Ascending aorta (tissue), 2 donors: ENCODE results near the gene ZMAT5. TPM values are rescaled to one million over a fixed set of nuclear protein-coding genes. Genes with fewer than 3 reads are reported as not detected.
A peak's percentile ranks its signal among the peaks of the same experiment; 100 is the strongest.

Experiments
- DNase-seq, 2 donors: peaks; one replicate each; pipeline ENCODE4 v3.0.0-alpha.2; 2019; ENCODE audit warnings: low spot score in 2 of 2
- H3K27ac ChIP-seq, 2 donors: fragments of 200-600 bp; sonication (generic); one replicate each; pipeline ENCODE4 v1.5.1; 2016 to 2017; ENCODE audit warnings: mild to moderate bottlenecking in 1 of 2
- H3K27me3 ChIP-seq: fragments of 200-600 bp; sonication (generic); one replicate; pipeline ENCODE4 v1.5.1; 2017
- H3K36me3 ChIP-seq, 2 donors: fragments of 200-600 bp; sonication (generic); one replicate each; pipeline ENCODE4 v1.5.1; 2016
- H3K4me1 ChIP-seq, 2 donors: fragments of 200-600 bp; sonication (generic); one replicate each; pipeline ENCODE4 v1.5.1; 2016 to 2017; ENCODE audit warnings: mild to moderate bottlenecking in 1 of 2
- H3K4me3 ChIP-seq, 2 donors: fragments of 200-600 bp; sonication (generic); one replicate each; pipeline ENCODE4 v1.5.1; 2016 to 2017; ENCODE audit warnings: mild to moderate bottlenecking in 1 of 2
- H3K9me3 ChIP-seq, 2 donors: fragments of 200-600 bp; sonication (generic); one replicate each; pipeline ENCODE4 v1.5.1; 2016
- intact Hi-C: fragments of 100-400 bp; cut with DNase I; formaldehyde crosslinking; loops from one replicate; pipeline ENCODE4 v1.15.1; 2023
- total RNA-seq: library from RNA; depleted of rRNA; stranded (reverse); fragments of >200 nt; gene quantifications from one replicate; pipeline ENCODE4 v1.1.0, GENCODE V29; 2016
- TF ChIP-seq, protein P1 (sequence below), 3 experiments: fragments of 200-600 bp in 2 of 3; fragments of 450-650 bp in 1 of 3; sonication (generic) in 2 of 3; IDR thresholded peaks; one replicate each; pipeline ENCODE4 v1.5.1; 2016 to 2019; ENCODE audit warnings: antibody characterized with exemption in 3 of 3, mild to moderate bottlenecking in 1 of 3, moderate library complexity in 1 of 3

The ZMAT5 gene
- total RNA-seq, 1 donor from 2014 or later = 59.3 TPM

DNA sequence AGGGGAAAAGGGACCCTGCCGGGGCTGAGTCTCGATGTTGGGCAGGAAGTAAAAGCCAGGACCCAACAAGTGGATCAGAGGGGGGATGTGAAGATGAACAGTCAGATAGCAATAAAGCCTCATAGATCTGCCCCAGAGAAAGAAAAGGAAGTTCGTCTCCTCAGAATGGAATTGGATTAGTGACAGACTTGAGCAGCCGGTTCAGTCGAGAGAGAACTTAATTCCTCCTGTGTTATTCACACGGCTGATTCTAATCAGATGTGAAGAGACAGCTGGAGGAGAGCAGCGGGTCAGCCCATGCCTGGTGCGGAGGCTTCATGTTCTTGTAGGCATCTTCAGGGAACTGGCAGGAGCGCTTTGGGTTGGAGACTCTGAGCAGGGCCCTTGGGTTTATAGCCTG lies 76.3 kb downstream of the ZMAT5 start:
- Histone ChIP-seq H3K27ac (no peak overlapping the region), H3K36me3 (peaks cover 19 to 44% of the 10 kb centered on the region in 2 donors), H3K27me3 (no peaks in the 10 kb centered on the region), H3K4me3 (no peak overlapping the region), H3K9me3 (no peaks in the 10 kb centered on the region), H3K4me1 (no peaks in the 10 kb centered on the region)
- TF ChIP-seq, protein P1, sequence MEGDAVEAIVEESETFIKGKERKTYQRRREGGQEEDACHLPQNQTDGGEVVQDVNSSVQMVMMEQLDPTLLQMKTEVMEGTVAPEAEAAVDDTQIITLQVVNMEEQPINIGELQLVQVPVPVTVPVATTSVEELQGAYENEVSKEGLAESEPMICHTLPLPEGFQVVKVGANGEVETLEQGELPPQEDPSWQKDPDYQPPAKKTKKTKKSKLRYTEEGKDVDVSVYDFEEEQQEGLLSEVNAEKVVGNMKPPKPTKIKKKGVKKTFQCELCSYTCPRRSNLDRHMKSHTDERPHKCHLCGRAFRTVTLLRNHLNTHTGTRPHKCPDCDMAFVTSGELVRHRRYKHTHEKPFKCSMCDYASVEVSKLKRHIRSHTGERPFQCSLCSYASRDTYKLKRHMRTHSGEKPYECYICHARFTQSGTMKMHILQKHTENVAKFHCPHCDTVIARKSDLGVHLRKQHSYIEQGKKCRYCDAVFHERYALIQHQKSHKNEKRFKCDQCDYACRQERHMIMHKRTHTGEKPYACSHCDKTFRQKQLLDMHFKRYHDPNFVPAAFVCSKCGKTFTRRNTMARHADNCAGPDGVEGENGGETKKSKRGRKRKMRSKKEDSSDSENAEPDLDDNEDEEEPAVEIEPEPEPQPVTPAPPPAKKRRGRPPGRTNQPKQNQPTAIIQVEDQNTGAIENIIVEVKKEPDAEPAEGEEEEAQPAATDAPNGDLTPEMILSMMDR (IDR thresholded peaks at IDR 0.05) = no peak
- DNase-seq = no peak
- intact Hi-C loops = loop anchor here (5.0 kb wide), 1 partner anchor 397 kb away; no protein-coding TSS in a partner anchor

DNA sequence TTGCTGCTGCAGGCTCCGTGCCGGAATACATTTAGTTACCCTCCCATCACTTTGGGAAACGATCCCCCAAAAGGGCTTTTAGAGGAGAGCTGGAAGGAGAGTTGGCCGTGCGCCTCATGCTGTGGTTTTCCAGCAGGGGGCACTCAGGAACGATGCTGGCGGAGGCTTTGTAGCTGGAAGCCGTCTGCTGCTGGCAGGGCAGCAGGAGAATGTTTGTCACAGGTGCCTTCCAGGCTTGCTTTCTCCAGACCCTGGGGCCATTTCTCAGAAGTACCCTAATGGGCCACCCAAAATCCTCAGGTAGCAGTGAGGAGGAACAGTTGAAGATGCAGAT lies 77.0 kb downstream of the ZMAT5 start:
- H3K36me3 ChIP-seq = peaks cover 14 to 38% of the 10 kb centered on the region in 2 donors
- H3K9me3 ChIP-seq = no peaks in the 10 kb centered on the region
- no peak overlapping the region for H3K27ac ChIP-seq
- no peaks in the 10 kb centered on the region for H3K27me3 ChIP-seq
- H3K4me3 ChIP-seq = no peak overlapping the region
- no peak for DNase-seq
- TF ChIP-seq, protein P1 (IDR thresholded peaks at IDR 0.05) = peak in 2 of 3 experiments; percentile 20 to 49
- intact Hi-C loops = loop anchor here (5.0 kb wide), 1 partner anchor 397 kb away; no protein-coding TSS in a partner anchor
- no peaks in the 10 kb centered on the region for H3K4me1 ChIP-seq

DNA sequence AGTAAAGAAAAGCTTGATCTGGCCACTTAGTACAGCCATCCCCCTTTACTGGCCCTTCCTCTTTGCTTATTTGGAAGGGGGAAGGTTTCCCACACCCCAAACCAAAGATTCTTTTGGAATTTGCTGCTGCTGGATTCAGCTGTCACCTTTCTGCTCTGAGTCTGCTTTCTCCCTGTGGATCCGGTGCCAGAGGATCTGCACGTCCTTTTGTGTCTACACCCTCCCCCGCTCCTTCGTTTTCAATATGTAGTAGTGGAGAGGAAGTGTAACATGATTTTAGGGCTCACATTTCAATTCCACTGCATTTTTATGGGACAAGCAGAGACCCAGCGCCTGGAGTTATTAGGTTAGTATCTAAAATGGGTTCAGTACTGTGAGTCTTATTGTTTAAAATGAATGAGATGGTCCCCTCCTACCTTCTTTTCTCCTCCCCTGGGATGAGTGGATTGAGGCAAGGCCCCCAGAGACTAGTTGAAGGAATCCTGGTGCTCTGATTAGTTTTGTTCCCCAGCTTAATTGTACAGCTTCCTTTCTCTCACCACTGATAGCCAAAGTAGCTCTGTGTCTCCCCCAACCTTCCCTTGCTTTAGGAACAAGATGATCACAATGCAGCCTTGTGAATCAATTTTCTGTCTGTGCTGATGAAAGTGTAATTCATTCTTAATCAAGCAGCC lies 77.5 kb downstream of the ZMAT5 start:
- peaks cover 14 to 33% of the 10 kb centered on the region in 2 donors for H3K36me3 ChIP-seq
- no peaks in the 10 kb centered on the region for H3K4me1 ChIP-seq

DNA sequence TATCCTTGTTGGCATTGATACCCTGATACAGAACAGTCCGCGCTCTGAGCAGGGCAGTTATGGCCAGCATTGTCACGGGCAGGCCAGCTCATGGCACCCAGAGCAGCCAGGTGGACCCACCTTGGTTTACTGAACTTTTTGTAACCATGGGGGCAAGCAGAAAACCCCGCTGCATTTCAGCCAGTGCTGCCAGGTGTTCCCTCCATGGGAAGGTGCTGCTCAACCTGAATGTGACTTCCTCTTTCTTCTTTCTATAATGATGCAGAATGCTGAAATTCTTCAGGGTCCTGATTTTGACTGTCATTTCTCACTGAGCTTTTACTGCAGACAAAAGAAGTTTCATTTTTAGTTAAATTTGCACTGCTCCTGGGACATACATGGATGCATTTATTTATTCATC lies 82.6 kb downstream of the ZMAT5 start:
- peaks cover 25 to 56% of the 10 kb centered on the region in 2 donors for H3K36me3 ChIP-seq
- TF ChIP-seq, protein P1 (IDR thresholded peaks at IDR 0.05) = no peak
- intact Hi-C loops = no loop called here

More for the DNA sequence above, 77.5 kb downstream of the ZMAT5 start:
- no peak overlapping the region for H3K27ac ChIP-seq
- TF ChIP-seq, protein P1 (IDR thresholded peaks at IDR 0.05) = no peak
- H3K27me3 ChIP-seq = no peaks in the 10 kb centered on the region
- H3K9me3 ChIP-seq = no peaks in the 10 kb centered on the region
- intact Hi-C loops = no loop called here
- no peak overlapping the region for H3K4me3 ChIP-seq
- DNase-seq = no peak

DNA sequence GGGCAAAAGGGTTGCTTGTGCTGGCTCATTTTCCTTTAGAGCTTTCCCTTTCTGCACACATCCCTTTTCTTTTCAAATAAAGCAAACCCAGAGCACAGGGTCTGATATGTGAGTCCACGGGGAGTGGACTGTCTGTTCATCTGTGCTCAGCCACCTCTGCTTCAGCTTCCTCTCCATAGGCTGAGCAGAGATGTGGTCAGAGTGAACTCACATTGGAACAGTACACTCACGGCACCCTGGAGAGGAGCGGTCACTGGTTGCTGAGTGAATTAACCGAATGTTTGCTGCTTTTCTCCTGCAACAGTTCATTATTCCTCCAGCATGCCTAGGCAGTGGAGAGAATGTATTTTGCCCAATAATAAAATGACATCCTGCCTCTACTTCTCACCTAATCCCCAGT lies 83.3 kb downstream of the ZMAT5 start:
- H3K36me3 ChIP-seq = peaks cover 29 to 64% of the 10 kb centered on the region in 2 donors
- no peaks in the 10 kb centered on the region for H3K27me3 ChIP-seq
- no peak overlapping the region for H3K27ac ChIP-seq
- TF ChIP-seq, protein P1 (IDR thresholded peaks at IDR 0.05) = no peak
- no peaks in the 10 kb centered on the region for H3K9me3 ChIP-seq
- DNase-seq = no peak
- intact Hi-C loops = no loop called here
- H3K4me1 ChIP-seq = no peaks in the 10 kb centered on the region
- H3K4me3 ChIP-seq = no peak overlapping the region

More for the DNA sequence above, 82.6 kb downstream of the ZMAT5 start:
- Histone ChIP-seq H3K9me3 (no peaks in the 10 kb centered on the region), H3K27me3 (no peaks in the 10 kb centered on the region), H3K4me3 (no peak overlapping the region), H3K4me1 (no peaks in the 10 kb centered on the region), H3K27ac (no peak overlapping the region)
- DNase-seq = no peak

Other genes starting within 250 kb of the ZMAT5 start
- 21.5 TPM for gene THOC5, start 213.2 kb downstream of the ZMAT5 start, total RNA-seq
- 4.0 TPM for gene NIPSNAP1, start 185.9 kb downstream of the ZMAT5 start, total RNA-seq
- 37.3 TPM for gene NF2, start 163.4 kb downstream of the ZMAT5 start, total RNA-seq
- gene CABP7, start 47.0 kb downstream of the ZMAT5 start, total RNA-seq = not detected
- 66.8 TPM for gene UQCR10, start 362 bp upstream of the ZMAT5 start, total RNA-seq
- gene ASCC2, start 71.3 kb upstream of the ZMAT5 start, total RNA-seq = 24.9 TPM
- 26.1 TPM for gene MTMR3, start 116.2 kb upstream of the ZMAT5 start, total RNA-seq